ENCODE data around the gene GPSM3. TPM values are rescaled to one million over a fixed set of nuclear protein-coding genes. Genes with fewer than 3 reads are reported as not detected.
A peak's percentile ranks its signal among the peaks of the same experiment; 100 is the strongest.

The GPSM3 gene
- total and polyA plus RNA-seq, 4 donors: 4.6 to 9.9 (median 9.5) TPM

DNA sequence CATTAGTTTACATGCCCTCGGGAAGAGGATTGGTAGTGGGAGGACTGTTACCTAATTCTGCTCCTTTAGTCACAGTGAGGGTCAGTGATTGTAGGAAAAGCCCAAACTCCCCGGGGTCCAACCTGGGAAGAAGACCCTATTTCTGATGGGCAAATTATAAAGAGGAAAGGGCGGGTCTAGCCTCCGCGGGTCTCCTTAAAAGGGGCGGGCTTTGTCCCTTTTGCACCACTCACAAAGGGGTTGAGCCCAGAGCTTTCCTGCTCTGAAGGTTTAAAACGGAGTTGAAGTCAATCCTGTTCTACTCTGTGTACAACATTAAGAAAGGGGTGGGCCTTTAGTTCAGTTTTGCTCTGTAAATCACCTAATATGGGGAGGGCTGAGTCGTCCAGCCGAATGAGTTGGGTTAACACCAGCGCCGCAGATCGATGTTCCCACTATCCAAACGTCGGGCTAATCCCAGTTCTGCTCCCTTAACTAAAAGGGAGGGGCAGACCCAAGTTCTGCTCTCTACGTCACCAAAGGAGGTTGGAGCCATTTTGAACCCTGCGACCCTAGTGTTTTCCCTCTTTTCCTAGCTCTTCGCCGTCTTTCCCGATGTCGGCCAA is 15.2 kb downstream of the GPSM3 start:
- peak overlapping the region; percentile 100 for H3K27ac ChIP-seq (ENCODE audit: low read depth, low read length)
- H3K27me3 ChIP-seq (ENCODE audit: control insufficient read depth, insufficient read depth, low read length): no peaks in the 10 kb centered on the region
- H3K9me3 ChIP-seq (ENCODE audit: control insufficient read depth, insufficient read depth, low read length): no peaks in the 10 kb centered on the region
- peaks cover 20% of the 10 kb centered on the region for H3K36me3 ChIP-seq (ENCODE audit: control insufficient read depth, insufficient read depth, low read length)
- WGBS (ENCODE audit: insufficient coverage): 1% methylated on average over 20 of the region's 20 CpGs
- no peak for DNase-seq (ENCODE audit: low read depth in 4 of 6, low spot score in 6 of 6)
- peaks cover 27% of the 10 kb centered on the region for H3K4me1 ChIP-seq (ENCODE audit: control insufficient read depth, insufficient read depth, low read length)
- peak overlapping the region; percentile 98 for H3K4me3 ChIP-seq (ENCODE audit: low read depth, low read length)

DNA sequence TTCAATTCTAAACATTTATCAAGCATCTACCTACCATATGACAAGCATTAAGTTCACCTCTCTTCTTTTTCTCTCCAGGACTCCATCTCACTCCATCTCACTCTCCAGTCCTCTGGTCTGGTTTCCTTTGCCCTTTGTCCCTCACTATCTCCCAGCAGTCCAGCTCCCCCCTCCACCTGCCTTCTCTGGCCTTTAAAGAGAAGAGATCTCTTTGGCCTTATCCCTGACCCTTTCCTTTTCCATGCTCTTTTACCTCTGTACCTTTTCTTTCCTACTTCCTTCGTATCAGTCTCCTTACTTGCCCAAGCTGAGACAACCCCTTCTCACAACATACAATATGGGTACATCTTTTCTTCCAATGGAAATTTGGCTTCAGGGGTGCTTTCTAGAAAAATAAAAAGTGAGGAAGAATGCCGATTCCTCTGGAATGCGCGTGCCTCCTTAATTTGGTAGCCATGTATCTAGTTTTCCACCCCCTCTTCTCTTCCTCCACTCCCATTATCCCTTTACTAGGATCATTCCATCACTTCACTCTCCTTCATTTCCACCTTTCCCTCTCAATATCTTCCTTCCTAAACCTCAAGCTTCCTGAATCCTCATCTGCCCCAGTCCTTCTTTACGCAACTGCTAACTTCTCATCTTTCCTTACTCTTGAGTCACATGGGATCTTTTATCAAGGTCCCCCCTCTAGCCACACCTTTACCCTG is 15.8 kb downstream of the GPSM3 start:
- Histone ChIP-seq H3K36me3 (ENCODE audit: control insufficient read depth, insufficient read depth, low read length) (peaks cover 13% of the 10 kb centered on the region), H3K27me3 (ENCODE audit: control insufficient read depth, insufficient read depth, low read length) (no peaks in the 10 kb centered on the region), H3K4me3 (ENCODE audit: low read depth, low read length) (peak overlapping the region; percentile 98), H3K4me1 (ENCODE audit: control insufficient read depth, insufficient read depth, low read length) (peaks cover 23% of the 10 kb centered on the region), H3K27ac (ENCODE audit: low read depth, low read length) (peak overlapping the region; percentile 100), H3K9me3 (ENCODE audit: control insufficient read depth, insufficient read depth, low read length) (no peaks in the 10 kb centered on the region)
- DNase-seq (ENCODE audit: low read depth in 4 of 6, low spot score in 6 of 6): no peak
- WGBS (ENCODE audit: insufficient coverage): 0% methylated on average over 1 of the region's 5 CpGs

DNA sequence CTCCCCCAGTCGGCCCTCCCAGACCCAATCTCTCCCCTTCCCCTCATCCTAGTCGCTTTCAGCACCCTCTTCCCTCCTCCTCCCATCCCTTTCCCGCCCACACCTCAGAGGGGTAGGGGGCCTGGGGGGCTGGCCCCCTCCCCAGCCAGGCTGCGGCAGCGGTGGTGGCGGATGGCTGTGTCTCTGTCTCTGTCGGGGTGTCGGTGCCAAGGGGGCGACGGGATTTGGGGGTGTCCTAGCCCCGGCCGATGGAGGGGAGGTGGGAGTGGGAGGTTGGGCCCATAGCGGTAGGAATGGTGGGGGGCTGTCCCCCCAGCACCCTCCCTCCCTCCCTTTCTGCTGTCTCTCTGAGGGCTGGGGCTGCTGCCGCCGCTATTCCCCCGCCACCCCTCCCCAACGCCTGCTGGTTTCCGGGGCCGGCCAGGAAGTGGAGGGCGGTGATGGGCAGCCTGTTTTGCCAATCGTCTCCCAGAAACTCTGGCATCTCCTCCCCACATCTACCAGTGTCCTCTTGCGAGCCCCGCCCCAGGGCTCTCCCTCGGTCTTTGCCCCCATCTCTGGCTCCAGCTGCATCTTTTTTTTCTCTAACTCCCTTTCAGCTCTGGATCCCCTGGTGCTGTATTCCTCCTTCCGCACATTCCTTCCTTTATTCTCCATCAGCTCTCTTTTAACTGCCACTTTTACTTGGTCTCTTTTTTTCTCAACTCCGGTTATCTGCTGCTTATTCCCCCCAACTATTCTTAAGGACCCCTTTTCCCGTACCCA is 16.6 kb downstream of the GPSM3 start, which contains the start of gene AGPAT1:
Gene AGPAT1, minus strand, starts transcription at position 374 of the 765 bp plus-strand sequence. CDS start 4,588 bp downstream, outside the sequence.
- no peaks in the 10 kb centered on the region for H3K9me3 ChIP-seq (ENCODE audit: control insufficient read depth, insufficient read depth, low read length)
- H3K27ac ChIP-seq (ENCODE audit: low read depth, low read length): peak within 1 kb of the TSS; percentile 100
- H3K4me3 ChIP-seq (ENCODE audit: low read depth, low read length): peak within 1 kb of the TSS; percentile 98
- peaks cover 14% of the 10 kb centered on the region for H3K36me3 ChIP-seq (ENCODE audit: control insufficient read depth, insufficient read depth, low read length)
- H3K27me3 ChIP-seq (ENCODE audit: control insufficient read depth, insufficient read depth, low read length): no peaks in the 10 kb centered on the region
- H3K4me1 ChIP-seq (ENCODE audit: control insufficient read depth, insufficient read depth, low read length): peaks cover 23% of the 10 kb centered on the region
- DNase-seq (ENCODE audit: low read depth in 4 of 6, low spot score in 6 of 6): peak; percentile 92 to 99 (median 97)
- 0% methylated on average over 15 of the region's 27 CpGs for WGBS (ENCODE audit: insufficient coverage)

GRCh38 chr6:32175322-32175710 is 17.1 kb downstream of the GPSM3 start:
- peak in 1 of 6 donors; percentile 7 for DNase-seq (ENCODE audit: low read depth in 4 of 6, low spot score in 6 of 6)
- H3K27ac ChIP-seq (ENCODE audit: low read depth, low read length): peak overlapping the region; percentile 86
- 0% methylated on average over 2 of the region's 2 CpGs for WGBS (ENCODE audit: insufficient coverage)

GRCh38 chr6:32174416-32174815 is 18.0 kb downstream of the GPSM3 start:
- peaks cover 21% of the 10 kb centered on the region for H3K36me3 ChIP-seq (ENCODE audit: control insufficient read depth, insufficient read depth, low read length)
- no peaks in the 10 kb centered on the region for H3K9me3 ChIP-seq (ENCODE audit: control insufficient read depth, insufficient read depth, low read length)
- WGBS (ENCODE audit: insufficient coverage): 57% methylated on average over 1 of the region's 1 CpG
- H3K27me3 ChIP-seq (ENCODE audit: control insufficient read depth, insufficient read depth, low read length): no peaks in the 10 kb centered on the region
- no peak overlapping the region for H3K4me3 ChIP-seq (ENCODE audit: low read depth, low read length)
- DNase-seq (ENCODE audit: low read depth in 4 of 6, low spot score in 6 of 6): no peak
- peaks cover 22% of the 10 kb centered on the region for H3K4me1 ChIP-seq (ENCODE audit: control insufficient read depth, insufficient read depth, low read length)
- H3K27ac ChIP-seq (ENCODE audit: low read depth, low read length): no peak overlapping the region

More at GRCh38 chr6:32175322-32175710, 17.1 kb downstream of the GPSM3 start:
- peaks cover 23% of the 10 kb centered on the region for H3K4me1 ChIP-seq (ENCODE audit: control insufficient read depth, insufficient read depth, low read length)
- no peaks in the 10 kb centered on the region for H3K27me3 ChIP-seq (ENCODE audit: control insufficient read depth, insufficient read depth, low read length)
- H3K9me3 ChIP-seq (ENCODE audit: control insufficient read depth, insufficient read depth, low read length): no peaks in the 10 kb centered on the region
- H3K36me3 ChIP-seq (ENCODE audit: control insufficient read depth, insufficient read depth, low read length): peaks cover 18% of the 10 kb centered on the region
- peak overlapping the region; percentile 98 for H3K4me3 ChIP-seq (ENCODE audit: low read depth, low read length)

GRCh38 chr6:32173051-32173727 is 19.3 kb downstream of the GPSM3 start:
- Histone ChIP-seq H3K4me1 (ENCODE audit: control insufficient read depth, insufficient read depth, low read length) (peaks cover 30% of the 10 kb centered on the region), H3K4me3 (ENCODE audit: low read depth, low read length) (no peak overlapping the region), H3K9me3 (ENCODE audit: control insufficient read depth, insufficient read depth, low read length) (no peaks in the 10 kb centered on the region), H3K27me3 (ENCODE audit: control insufficient read depth, insufficient read depth, low read length) (no peaks in the 10 kb centered on the region), H3K36me3 (ENCODE audit: control insufficient read depth, insufficient read depth, low read length) (peaks cover 33% of the 10 kb centered on the region), H3K27ac (ENCODE audit: low read depth, low read length) (no peak overlapping the region)
- no peak for DNase-seq (ENCODE audit: low read depth in 4 of 6, low spot score in 6 of 6)
- WGBS (ENCODE audit: insufficient coverage): 85% methylated on average over 4 of the region's 4 CpGs

- no peak overlapping the region for H3K27ac ChIP-seq (ENCODE audit: low read depth, low read length)
- peaks cover 53% of the 10 kb centered on the region for H3K36me3 ChIP-seq (ENCODE audit: control insufficient read depth, insufficient read depth, low read length)
- H3K9me3 ChIP-seq (ENCODE audit: control insufficient read depth, insufficient read depth, low read length): no peaks in the 10 kb centered on the region
- no peak overlapping the region for H3K4me3 ChIP-seq (ENCODE audit: low read depth, low read length)
- 99% methylated on average over 6 of the region's 6 CpGs for WGBS (ENCODE audit: insufficient coverage)
- H3K27me3 ChIP-seq (ENCODE audit: control insufficient read depth, insufficient read depth, low read length): no peaks in the 10 kb centered on the region
- DNase-seq (ENCODE audit: low read depth in 4 of 6, low spot score in 6 of 6): no peak
- peaks cover 25% of the 10 kb centered on the region for H3K4me1 ChIP-seq (ENCODE audit: control insufficient read depth, insufficient read depth, low read length)
These were observed 21.2 kb downstream of the GPSM3 start for GRCh38 chr6:32171234-32171633.

- H3K27me3 ChIP-seq (ENCODE audit: control insufficient read depth, insufficient read depth, low read length): no peaks in the 10 kb centered on the region
- peaks cover 62% of the 10 kb centered on the region for H3K36me3 ChIP-seq (ENCODE audit: control insufficient read depth, insufficient read depth, low read length)
These were observed 22.1 kb downstream of the GPSM3 start for GRCh38 chr6:32170294-32170693.

More at GRCh38 chr6:32170294-32170693, 22.1 kb downstream of the GPSM3 start:
- WGBS (ENCODE audit: insufficient coverage): 96% methylated on average over 6 of the region's 11 CpGs
- no peak overlapping the region for H3K4me3 ChIP-seq (ENCODE audit: low read depth, low read length)
- DNase-seq (ENCODE audit: low read depth in 4 of 6, low spot score in 6 of 6): no peak
- peak overlapping the region; percentile 50 for H3K27ac ChIP-seq (ENCODE audit: low read depth, low read length)
- no peaks in the 10 kb centered on the region for H3K9me3 ChIP-seq (ENCODE audit: control insufficient read depth, insufficient read depth, low read length)
- peaks cover 21% of the 10 kb centered on the region for H3K4me1 ChIP-seq (ENCODE audit: control insufficient read depth, insufficient read depth, low read length)
